Measurements from ENCODE around the gene SPG11. TPM values are rescaled to one million over a fixed set of nuclear protein-coding genes. Genes with fewer than 3 reads are reported as not detected.

SPG11 gene
- total and polyA plus RNA-seq, 2 experiments from 2014 or later, result 23.3 to 42.2 TPM

- Histone ChIP-seq H3K27me3 (ENCODE audit: insufficient read depth) (no peaks in the 10 kb centered on the region), H3K9me2 (ENCODE audit: insufficient read depth) (no peaks in the 10 kb centered on the region), H2AFZ (no peak overlapping the region), H3K79me2 (replicated peaks; ENCODE audit: insufficient read depth) (no peaks in the 10 kb centered on the region), H3K4me2 (no peak overlapping the region), H3K4me3 (no peak overlapping the region), H3K4me1 (ENCODE audit: insufficient read depth) (no peaks in the 10 kb centered on the region), H3K27ac (ENCODE audit: low read depth) (0 out of 2 replicates have a peak overlapping the region, but pooled peaks have one; percentile 26), H3F3A (replicated peaks; ENCODE audit: low read depth) (no peaks in the 10 kb centered on the region), H3K36me3 (ENCODE audit: insufficient read depth) (peaks cover 29% of the 10 kb centered on the region), H4K20me1 (replicated peaks; ENCODE audit: insufficient read depth) (0 out of 2 replicates have a peak, but pooled peaks cover 7% of the 10 kb centered on the region)
- TF ChIP-seq JUNB (IDR thresholded peaks at IDR 0.05; ENCODE audit: unreplicated experiment) (no peak), NANOG (IDR thresholded peaks at IDR 0.05; ENCODE audit: borderline replicate concordance) (no peak), STAT1 (IDR thresholded peaks at IDR 0.05; ENCODE audit: unreplicated experiment) (no peak)
- TF ChIP-seq, protein P1, sequence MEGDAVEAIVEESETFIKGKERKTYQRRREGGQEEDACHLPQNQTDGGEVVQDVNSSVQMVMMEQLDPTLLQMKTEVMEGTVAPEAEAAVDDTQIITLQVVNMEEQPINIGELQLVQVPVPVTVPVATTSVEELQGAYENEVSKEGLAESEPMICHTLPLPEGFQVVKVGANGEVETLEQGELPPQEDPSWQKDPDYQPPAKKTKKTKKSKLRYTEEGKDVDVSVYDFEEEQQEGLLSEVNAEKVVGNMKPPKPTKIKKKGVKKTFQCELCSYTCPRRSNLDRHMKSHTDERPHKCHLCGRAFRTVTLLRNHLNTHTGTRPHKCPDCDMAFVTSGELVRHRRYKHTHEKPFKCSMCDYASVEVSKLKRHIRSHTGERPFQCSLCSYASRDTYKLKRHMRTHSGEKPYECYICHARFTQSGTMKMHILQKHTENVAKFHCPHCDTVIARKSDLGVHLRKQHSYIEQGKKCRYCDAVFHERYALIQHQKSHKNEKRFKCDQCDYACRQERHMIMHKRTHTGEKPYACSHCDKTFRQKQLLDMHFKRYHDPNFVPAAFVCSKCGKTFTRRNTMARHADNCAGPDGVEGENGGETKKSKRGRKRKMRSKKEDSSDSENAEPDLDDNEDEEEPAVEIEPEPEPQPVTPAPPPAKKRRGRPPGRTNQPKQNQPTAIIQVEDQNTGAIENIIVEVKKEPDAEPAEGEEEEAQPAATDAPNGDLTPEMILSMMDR (conservative IDR thresholded peaks at IDR 0.05; ENCODE audit: low read depth in 2 of 2), result peak; percentile 31 to 54; a peak in 3 of 4 replicates
- H3K27me3 Mint-ChIP-seq (ENCODE audit: insufficient read depth, low read depth, poor library complexity), result peaks cover 2% of the 10 kb centered on the region
- no peaks in the 10 kb centered on the region for H3K9me3 Mint-ChIP-seq
- H3K4me1 Mint-ChIP-seq, result no peaks in the 10 kb centered on the region
- no peak; the same call in 2 of the 3 replicates for ATAC-seq
- no peak overlapping the region for H3K4me3 Mint-ChIP-seq
- H3K36me3 Mint-ChIP-seq (ENCODE audit: low read depth), result peaks cover 35% of the 10 kb centered on the region
- DNase-seq (ENCODE audit: low spot score), result no peak
- H3K27ac Mint-ChIP-seq, result no peak overlapping the region
Observed at GRCh38 chr15:44593042-44593736, 70.3 kb downstream of the SPG11 start.

- H3K36me3 Mint-ChIP-seq (ENCODE audit: low read depth), result peaks cover 49% of the 10 kb centered on the region
- no peak for DNase-seq (ENCODE audit: low spot score)
- H3K9me2 ChIP-seq (ENCODE audit: insufficient read depth), result no peaks in the 10 kb centered on the region
- H3K27me3 Mint-ChIP-seq (ENCODE audit: insufficient read depth, low read depth, poor library complexity), result peaks cover 2% of the 10 kb centered on the region
- H3K4me3 Mint-ChIP-seq, result no peak overlapping the region
- H3K27ac ChIP-seq (ENCODE audit: low read depth), result no peak overlapping the region
- no peak overlapping the region for H3K4me3 ChIP-seq
- H3K27me3 ChIP-seq (ENCODE audit: insufficient read depth), result no peaks in the 10 kb centered on the region
- no peak overlapping the region for H3K27ac Mint-ChIP-seq
- no peaks in the 10 kb centered on the region for H3K79me2 ChIP-seq (replicated peaks; ENCODE audit: insufficient read depth)
- H2AFZ ChIP-seq, result no peak overlapping the region
- H3K4me2 ChIP-seq, result no peak overlapping the region
- no peaks in the 10 kb centered on the region for H3K4me1 Mint-ChIP-seq
- ATAC-seq, result no peak
- no peaks in the 10 kb centered on the region for H3K4me1 ChIP-seq (ENCODE audit: insufficient read depth)
- H3K9me3 Mint-ChIP-seq, result no peaks in the 10 kb centered on the region
- peaks cover 29% of the 10 kb centered on the region for H3K36me3 ChIP-seq (ENCODE audit: insufficient read depth)
- no peaks in the 10 kb centered on the region for H3F3A ChIP-seq (replicated peaks; ENCODE audit: low read depth)
- H4K20me1 ChIP-seq (replicated peaks; ENCODE audit: insufficient read depth), result 0 out of 2 replicates have a peak, but pooled peaks cover 7% of the 10 kb centered on the region
- no peak for TF ChIP-seq POLR2AphosphoS5 (IDR thresholded peaks at IDR 0.05; ENCODE audit: low read depth)
- TF ChIP-seq, protein P1 (conservative IDR thresholded peaks at IDR 0.05; ENCODE audit: low read depth in 2 of 2), result no peak
- TF ChIP-seq ZNF331 (CRISPR knock-in tag; IDR thresholded peaks at IDR 0.05; ENCODE audit: low read depth), result no peak
- no peak for TF ChIP-seq ZNF462 (CRISPR knock-in tag; IDR thresholded peaks at IDR 0.05)
- TF ChIP-seq, protein P2, sequence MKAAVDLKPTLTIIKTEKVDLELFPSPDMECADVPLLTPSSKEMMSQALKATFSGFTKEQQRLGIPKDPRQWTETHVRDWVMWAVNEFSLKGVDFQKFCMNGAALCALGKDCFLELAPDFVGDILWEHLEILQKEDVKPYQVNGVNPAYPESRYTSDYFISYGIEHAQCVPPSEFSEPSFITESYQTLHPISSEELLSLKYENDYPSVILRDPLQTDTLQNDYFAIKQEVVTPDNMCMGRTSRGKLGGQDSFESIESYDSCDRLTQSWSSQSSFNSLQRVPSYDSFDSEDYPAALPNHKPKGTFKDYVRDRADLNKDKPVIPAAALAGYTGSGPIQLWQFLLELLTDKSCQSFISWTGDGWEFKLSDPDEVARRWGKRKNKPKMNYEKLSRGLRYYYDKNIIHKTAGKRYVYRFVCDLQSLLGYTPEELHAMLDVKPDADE (IDR thresholded peaks at IDR 0.05), result no peak
- no peak for TF ChIP-seq JUNB (IDR thresholded peaks at IDR 0.05; ENCODE audit: unreplicated experiment)
- TF ChIP-seq STAT1 (IDR thresholded peaks at IDR 0.05; ENCODE audit: unreplicated experiment), result no peak
- TF ChIP-seq ZNF114 (CRISPR knock-in tag; IDR thresholded peaks at IDR 0.05), result no peak
Observed at GRCh38 chr15:44591326-44591725, 72.1 kb downstream of the SPG11 start.

Data from GM23338 (cell line).